ENCODE measurements around the gene ATF7IP2.
"Not testable (repeated sequence)": the region's sequence is repeated elsewhere in the genome, so short reads cannot be mapped to it uniquely, and the experiment has no call there.

Gene ATF7IP2

GRCh38 chr16:10376229-10376628 is 9.6 kb upstream of the ATF7IP2 start:
- no peak for DNase-seq (ENCODE audit: low read depth)

- DNase-seq (ENCODE audit: low read depth) = no peak
Observed at GRCh38 chr16:10383626-10384025, 2.2 kb upstream of the ATF7IP2 start.

GRCh38 chr16:10386517-10387100 is 748 bp downstream of the ATF7IP2 start:
- no peak for DNase-seq (ENCODE audit: low read depth)

GRCh38 chr16:10387188-10387617 is 1.3 kb downstream of the ATF7IP2 start:
- no peak for DNase-seq (ENCODE audit: low read depth)

GRCh38 chr16:10388988-10389387 is 3.1 kb downstream of the ATF7IP2 start:
- DNase-seq (ENCODE audit: low read depth) = no peak

GRCh38 chr16:10390330-10390729 is 4.5 kb downstream of the ATF7IP2 start:
- DNase-seq (ENCODE audit: low read depth) = no peak

- DNase-seq (ENCODE audit: low read depth) = no peak
Observed at GRCh38 chr16:10390867-10391266, 5.0 kb downstream of the ATF7IP2 start.

- no peak for DNase-seq (ENCODE audit: low read depth)
Observed at GRCh38 chr16:10391339-10391738, 5.5 kb downstream of the ATF7IP2 start.

- no peak for DNase-seq (ENCODE audit: low read depth)
Observed at GRCh38 chr16:10402975-10403374, 17.1 kb downstream of the ATF7IP2 start.

- DNase-seq (ENCODE audit: low read depth) = no peak
Observed at GRCh38 chr16:10405386-10405939, 19.6 kb downstream of the ATF7IP2 start.

- no peak for DNase-seq (ENCODE audit: low read depth)
Observed at GRCh38 chr16:10408824-10409381, 23.0 kb downstream of the ATF7IP2 start.

- DNase-seq (ENCODE audit: low read depth) = not testable (repeated sequence)
Observed at GRCh38 chr16:10409713-10410112, 23.9 kb downstream of the ATF7IP2 start.

GRCh38 chr16:10410469-10410868 is 24.6 kb downstream of the ATF7IP2 start:
- DNase-seq (ENCODE audit: low read depth) = no peak

- no peak for DNase-seq (ENCODE audit: low read depth)
Observed at GRCh38 chr16:10412935-10413601, 27.2 kb downstream of the ATF7IP2 start.

GRCh38 chr16:10418204-10418603 is 32.3 kb downstream of the ATF7IP2 start:
- DNase-seq (ENCODE audit: low read depth) = not testable (repeated sequence)

GRCh38 chr16:10419701-10420100 is 33.8 kb downstream of the ATF7IP2 start:
- DNase-seq (ENCODE audit: low read depth) = no peak

GRCh38 chr16:10421596-10421995 is 35.7 kb downstream of the ATF7IP2 start:
- DNase-seq (ENCODE audit: low read depth) = no peak

GRCh38 chr16:10428433-10429168 is 42.7 kb downstream of the ATF7IP2 start:
- DNase-seq (ENCODE audit: low read depth) = no peak

GRCh38 chr16:10429299-10429969 is 43.6 kb downstream of the ATF7IP2 start:
- not testable (repeated sequence) for DNase-seq (ENCODE audit: low read depth)

- no peak for DNase-seq (ENCODE audit: low read depth)
Observed at GRCh38 chr16:10441726-10442125, 55.9 kb downstream of the ATF7IP2 start.

GRCh38 chr16:10447289-10447688 is 61.4 kb downstream of the ATF7IP2 start:
- no peak for DNase-seq (ENCODE audit: low read depth)
